CD4-positive, alpha-beta T cell treated with Interleukin-10 for 1 hour (primary cell): Measurements from ENCODE around the gene COL3A1.

ENCODE experiments used
- DNase-seq: peaks from one replicate; pipeline ENCODE4 v3.0.0-alpha.2; 2020

Gene COL3A1

GRCh38 chr2:188974164-188974563 is at the start of gene COL3A1:
Gene COL3A1, plus strand, starts transcription at chr2:188974373. Its CDS starts 117 bp downstream, at chr2:188974490.
- no peak for DNase-seq

GRCh38 chr2:188928643-188929042 is 45.5 kb upstream of the COL3A1 start:
- no peak for DNase-seq

GRCh38 chr2:188931361-188931760 is 42.8 kb upstream of the COL3A1 start:
- no peak for DNase-seq

DNA sequence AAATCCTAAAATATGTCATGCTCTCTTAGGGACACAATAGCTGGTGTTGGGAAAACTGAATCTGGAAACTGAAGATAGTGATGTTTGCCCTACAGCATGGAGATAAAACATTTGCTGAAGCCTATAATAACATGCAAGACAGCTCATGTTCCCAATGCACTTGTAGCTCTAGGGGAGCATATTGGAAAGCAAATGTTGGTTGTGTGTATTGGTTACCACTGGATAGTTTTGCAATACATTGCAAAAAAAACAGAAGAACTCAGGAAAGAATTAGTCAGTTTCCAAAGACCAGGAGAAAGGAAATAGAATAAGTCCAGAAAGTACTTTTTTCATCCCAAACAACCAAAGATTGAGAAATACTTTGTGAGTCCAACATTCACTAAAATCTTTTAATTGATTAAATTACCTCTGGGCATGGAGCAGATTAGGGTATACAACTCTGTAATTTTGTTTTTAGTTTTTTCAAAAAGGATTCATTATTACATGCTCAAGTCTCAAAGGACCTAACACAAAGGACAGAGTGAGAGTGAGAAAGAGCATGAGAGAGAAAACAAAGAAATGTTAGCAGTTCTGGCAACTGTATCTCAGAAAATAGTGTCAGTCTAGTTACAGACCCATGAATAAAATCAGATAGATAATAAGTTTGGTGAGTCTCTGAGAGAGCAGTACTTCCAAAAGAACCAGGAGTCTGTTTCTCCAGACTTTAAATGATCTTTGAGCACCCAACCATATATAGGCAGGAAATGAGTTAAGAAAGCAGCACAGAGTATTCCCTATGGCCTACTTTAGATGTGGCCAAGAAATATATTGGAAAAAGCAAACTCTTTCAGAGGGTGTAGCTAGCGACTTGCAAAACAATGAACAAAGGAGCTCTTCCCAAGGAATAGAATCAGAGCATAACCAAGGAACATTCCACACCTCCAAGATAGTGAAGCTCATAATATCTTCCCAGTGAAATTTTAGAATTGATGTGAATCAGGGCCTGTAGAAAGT is 36.6 kb upstream of the COL3A1 start:
- DNase-seq = no peak

DNA sequence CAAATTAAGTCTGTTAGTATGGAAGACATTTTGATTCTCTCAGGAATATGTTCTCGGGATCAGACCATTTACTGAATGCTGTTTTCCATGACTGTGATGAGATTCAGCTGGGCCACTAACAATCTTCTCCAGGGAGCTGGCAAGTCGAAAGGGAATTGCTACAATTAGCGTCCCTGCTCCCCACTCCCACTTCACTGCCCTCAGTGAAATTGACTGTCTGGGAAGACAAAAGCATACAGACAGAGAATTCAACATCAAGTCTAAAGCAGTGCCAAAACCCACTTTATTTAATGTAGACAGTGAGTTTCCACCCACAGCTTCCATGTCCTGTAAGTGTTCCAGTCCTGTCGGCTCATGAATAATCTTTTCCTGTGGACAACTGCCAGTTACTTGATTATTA is 34.0 kb upstream of the COL3A1 start:
- no peak for DNase-seq

DNA sequence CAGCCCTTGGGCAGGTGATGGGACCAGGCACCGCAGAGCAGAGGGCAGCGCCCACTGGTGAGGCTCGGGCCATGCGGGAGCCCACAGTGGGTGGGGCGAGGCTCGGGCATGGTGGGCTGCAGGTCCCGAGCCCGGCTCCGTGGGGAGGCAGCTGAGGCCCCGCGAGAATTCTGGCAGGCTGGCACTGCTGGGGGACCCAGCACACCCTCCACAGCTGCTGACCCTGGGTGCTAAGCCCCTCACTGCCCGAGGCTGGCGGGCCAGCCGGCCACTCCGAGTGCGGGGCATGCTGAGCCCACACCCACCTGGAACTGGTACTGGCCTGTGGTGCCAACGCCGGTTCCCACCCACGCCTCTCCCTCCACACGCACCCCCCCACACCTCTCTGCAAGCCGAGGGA is 29.7 kb upstream of the COL3A1 start:
- DNase-seq = no peak

GRCh38 chr2:188949046-188949818 is 24.9 kb upstream of the COL3A1 start:
- no peak for DNase-seq

GRCh38 chr2:188952901-188953300 is 21.3 kb upstream of the COL3A1 start:
- DNase-seq = no peak

- DNase-seq = no peak
These were observed 17.9 kb upstream of the COL3A1 start for GRCh38 chr2:188956290-188956689.

DNA sequence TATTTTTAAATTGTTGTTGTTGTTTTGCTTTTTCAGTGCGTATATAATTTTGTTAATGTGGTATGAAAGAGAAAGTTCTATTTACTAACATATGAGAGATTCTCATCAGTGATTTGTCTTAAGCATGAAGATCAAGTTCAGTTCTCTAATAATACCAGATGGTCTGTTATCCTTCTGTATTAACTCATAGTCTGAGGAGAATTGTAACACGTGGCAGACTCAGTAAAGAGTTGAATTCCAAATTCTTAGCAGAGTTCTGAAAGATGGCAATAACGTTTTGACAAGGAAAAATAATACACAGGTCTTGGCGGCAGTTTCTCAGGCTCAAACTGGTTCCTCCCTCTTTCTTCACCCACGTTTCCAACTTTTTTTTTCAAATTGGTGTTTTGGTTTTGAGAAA is 17.2 kb upstream of the COL3A1 start:
- no peak for DNase-seq

- no peak for DNase-seq
These were observed 16.5 kb upstream of the COL3A1 start for GRCh38 chr2:188957646-188958045.

GRCh38 chr2:188963741-188964140 is 10.4 kb upstream of the COL3A1 start:
- DNase-seq = no peak

DNA sequence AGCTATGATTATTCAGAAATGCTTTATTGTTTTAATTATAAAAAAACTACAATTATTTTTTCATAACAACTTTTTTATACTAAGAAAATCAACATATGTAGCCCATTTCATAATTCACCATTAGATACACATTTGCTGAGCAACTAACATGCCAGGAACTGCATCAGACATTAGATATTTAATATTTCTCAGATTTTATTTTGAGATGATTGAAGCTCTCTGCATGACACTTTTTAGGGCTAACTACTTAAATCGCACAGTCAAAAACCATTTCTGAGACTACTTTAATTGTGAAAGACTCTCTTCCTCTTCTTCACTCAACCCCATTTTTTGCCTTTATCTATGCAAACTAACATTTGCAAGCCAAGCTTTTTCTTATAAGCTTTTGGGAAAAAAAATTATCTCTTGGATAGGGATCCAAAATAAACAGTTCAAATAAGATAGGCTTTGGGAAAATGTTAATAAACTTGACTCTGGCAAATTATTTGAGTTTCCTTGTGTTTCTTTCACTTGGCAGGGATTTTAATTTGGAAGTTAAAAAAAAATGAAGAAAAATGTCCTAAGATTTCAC is 9.1 kb upstream of the COL3A1 start:
- no peak for DNase-seq

- no peak for DNase-seq
These were observed 8.6 kb upstream of the COL3A1 start for GRCh38 chr2:188965563-188965962.

- DNase-seq = no peak
These were observed 8.0 kb upstream of the COL3A1 start for GRCh38 chr2:188966079-188966571.

DNA sequence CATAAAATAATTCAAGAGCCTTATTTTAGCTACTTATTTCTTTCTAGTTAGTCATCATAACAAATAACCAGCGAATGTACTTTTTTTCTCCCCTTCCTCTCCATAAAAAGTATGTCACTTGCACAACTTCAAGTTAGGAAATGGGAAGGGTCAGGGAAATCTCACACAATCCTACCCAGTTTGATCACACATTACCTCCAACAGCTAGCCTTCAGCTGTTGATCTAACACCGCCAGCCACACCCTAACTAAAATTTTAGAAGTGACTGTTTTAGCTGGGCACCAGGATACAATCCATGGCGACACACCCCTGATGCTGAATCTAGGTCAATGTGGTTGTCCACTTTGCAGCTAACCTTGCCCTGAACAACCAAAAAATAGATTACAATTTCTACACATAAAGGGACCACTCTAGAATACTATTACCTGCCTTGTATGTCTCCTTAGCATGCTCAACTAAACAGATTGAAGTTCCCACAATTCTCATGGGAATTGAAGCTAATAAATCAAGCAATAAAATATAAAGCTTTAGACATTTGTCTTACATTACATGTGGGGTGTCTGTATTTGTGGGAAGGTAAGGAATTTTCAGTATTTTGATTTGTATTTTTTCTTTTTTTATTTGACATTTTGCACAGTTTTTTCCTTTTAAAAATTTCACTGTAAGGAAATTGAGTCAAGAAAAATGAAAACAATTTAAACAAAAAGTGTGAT is 7.3 kb upstream of the COL3A1 start:
- no peak for DNase-seq

DNA sequence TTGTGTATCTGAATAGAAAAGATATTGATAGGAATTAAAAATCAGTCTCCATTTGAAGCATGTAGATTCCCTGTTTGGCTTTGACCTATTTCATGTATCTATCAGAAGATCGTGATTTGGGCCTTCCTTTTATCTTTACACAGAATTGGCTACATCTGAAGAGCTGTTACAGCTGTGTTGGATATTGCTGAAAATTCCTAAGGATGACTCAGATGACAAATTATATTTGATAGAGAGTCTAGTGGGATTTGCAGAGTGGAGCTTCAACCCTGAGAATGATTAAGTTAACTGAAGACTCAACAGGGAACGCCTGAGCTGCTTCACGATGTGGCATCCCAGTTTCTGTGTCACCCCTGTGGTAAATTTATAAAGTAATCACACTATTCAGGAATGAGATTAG is 4.9 kb upstream of the COL3A1 start:
- no peak for DNase-seq

DNA sequence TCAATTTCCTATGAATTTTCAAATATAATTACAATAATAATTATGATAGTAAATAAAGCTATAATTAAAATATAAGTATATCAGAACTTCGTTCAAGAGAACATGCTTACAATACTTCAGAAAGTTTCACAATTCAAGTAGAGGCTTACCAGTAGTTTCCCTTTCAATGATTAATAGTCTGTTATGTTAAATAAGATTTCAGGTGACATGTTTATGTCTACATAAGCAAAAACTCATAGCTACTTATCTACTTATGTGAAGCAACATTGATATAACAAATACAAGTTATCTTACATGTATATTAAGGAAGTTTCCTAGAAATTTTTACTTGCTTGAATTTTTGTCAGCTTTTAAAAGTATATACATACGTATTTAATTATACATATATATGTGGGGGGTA is 4.5 kb upstream of the COL3A1 start:
- no peak for DNase-seq

GRCh38 chr2:188970211-188970610 is 4.0 kb upstream of the COL3A1 start:
- DNase-seq = no peak

GRCh38 chr2:188971432-188971861 is 2.7 kb upstream of the COL3A1 start:
- no peak for DNase-seq

DNA sequence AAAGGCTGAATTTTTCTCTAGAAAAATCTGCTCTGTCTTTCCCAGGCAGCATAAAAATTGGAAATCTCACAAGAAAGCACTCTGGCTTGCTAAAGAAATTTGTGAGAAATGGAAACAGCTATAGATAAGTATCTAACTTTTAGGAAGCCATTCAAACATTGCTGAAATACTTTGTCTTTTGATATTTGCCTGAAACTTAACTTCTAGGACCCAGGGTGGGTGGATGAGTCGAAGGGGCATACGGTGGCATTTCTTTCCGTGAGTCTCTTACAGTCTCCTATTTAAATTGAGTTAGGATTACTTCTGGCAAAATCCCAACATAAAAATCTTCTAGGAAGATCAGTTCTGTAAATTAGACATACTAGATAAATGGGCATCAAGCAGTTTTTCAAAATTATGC is 532 bp upstream of the COL3A1 start:
- no peak for DNase-seq

DNA sequence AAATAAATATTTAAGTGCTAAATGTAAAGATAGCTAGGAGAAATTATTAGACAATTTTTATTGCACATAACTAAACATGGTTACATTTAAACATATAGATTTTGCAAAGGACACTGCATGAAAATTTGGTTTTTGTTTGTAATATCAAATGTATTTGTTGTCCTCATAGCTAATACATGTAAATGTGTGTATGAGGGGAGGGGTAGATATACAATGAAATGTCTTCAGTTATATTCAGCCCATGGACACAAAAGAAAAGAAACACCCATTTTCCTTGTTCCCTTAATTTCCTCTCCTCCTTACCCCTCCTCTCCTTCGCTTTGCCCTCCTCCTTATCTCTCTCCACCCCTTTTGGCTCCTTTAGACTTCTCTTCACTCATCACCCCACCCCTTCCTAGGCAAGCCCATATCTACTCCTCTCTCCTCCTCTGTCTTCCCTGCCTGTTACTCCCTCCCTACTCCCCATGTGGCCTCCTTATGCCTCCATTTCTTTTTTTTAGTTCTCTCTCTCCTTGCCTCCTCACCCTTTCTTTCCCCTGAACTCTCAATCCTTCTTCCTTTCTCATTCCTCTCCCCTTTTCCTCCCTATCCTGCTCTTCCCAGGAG is 1.4 kb downstream of the COL3A1 start:
- no peak for DNase-seq
